ENCODE measurements around the gene CARS1.

GRCh38 chr11:3001496-3001895 is 55.7 kb downstream of the CARS1 start:
- TF ChIP-seq CTCF (conservative IDR thresholded peaks at IDR 0.05; ENCODE audit: low read depth in 2 of 2) = no peak
- no peak for TF ChIP-seq EZH2phosphoT487 (IDR thresholded peaks at IDR 0.05; ENCODE audit: unreplicated experiment)
- TF ChIP-seq CREB1 (CRISPR knock-in tag; IDR thresholded peaks at IDR 0.05; ENCODE audit: low read depth) = no peak
- no peak for TF ChIP-seq ETS1 (IDR thresholded peaks at IDR 0.05)
- TF ChIP-seq POLR2AphosphoS5 (IDR thresholded peaks at IDR 0.05; ENCODE audit: low read depth) = no peak
- no peak for TF ChIP-seq EZH2 (IDR thresholded peaks at IDR 0.05; ENCODE audit: low read depth, unreplicated experiment)
- no peak for TF ChIP-seq NANOG (IDR thresholded peaks at IDR 0.05; ENCODE audit: borderline replicate concordance)
- no peak for TF ChIP-seq JUNB (IDR thresholded peaks at IDR 0.05; ENCODE audit: unreplicated experiment)
- no peak for TF ChIP-seq ZNF331 (CRISPR knock-in tag; IDR thresholded peaks at IDR 0.05; ENCODE audit: low read depth)
- no peak for TF ChIP-seq REST (IDR thresholded peaks at IDR 0.05; ENCODE audit: unreplicated experiment)
- TF ChIP-seq ZNF114 (CRISPR knock-in tag; IDR thresholded peaks at IDR 0.05) = no peak
- no peak for TF ChIP-seq STAT1 (IDR thresholded peaks at IDR 0.05; ENCODE audit: unreplicated experiment)
- no peak for TF ChIP-seq ZNF462 (CRISPR knock-in tag; IDR thresholded peaks at IDR 0.05)

All from GM23338 (cell line).